Measurements from ENCODE around the gene CCDC57.
"Not testable (repeated sequence)": the region's sequence is repeated elsewhere in the genome, so short reads cannot be mapped to it uniquely, and the experiment has no call there.

The CCDC57 gene

DNA sequence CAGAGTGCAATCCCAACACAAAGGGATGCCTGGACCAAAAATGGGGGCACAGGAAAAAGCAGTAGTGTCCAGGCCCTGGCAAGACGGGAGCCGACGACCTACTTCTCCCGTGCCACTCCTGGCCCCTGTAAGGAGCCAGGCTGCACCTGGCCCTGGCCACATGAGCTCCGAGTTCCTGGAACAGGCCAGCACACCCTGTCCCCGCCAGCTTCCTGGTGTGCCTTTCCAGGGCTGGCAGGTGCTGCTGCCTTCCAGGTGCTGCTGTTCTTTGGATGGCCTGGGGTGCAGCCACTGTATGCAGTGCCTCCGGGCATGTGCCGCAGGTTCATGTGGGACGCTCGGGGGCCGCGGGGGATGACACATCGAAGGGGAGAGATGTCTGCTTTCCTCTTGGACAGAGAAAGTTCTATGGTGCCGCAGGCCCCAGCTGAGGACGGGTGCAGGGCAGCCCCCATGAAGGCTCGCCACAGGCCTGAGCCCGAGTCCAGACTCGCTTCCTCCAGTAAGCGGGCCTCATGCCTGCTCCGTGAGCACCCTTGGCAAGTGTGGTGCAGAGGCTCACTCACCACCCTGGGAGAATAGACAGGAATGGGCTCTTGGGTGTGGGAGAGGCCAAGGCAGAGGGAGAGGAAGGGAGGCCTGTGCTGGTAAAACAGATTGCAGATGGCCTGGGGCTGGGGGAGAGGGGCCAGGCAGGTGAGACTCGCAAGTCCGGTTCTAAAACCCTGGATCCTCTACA lies 59.9 kb downstream of the CCDC57 start:
- no peak for DNase-seq (ENCODE audit: low read depth in 3 of 3)

DNA sequence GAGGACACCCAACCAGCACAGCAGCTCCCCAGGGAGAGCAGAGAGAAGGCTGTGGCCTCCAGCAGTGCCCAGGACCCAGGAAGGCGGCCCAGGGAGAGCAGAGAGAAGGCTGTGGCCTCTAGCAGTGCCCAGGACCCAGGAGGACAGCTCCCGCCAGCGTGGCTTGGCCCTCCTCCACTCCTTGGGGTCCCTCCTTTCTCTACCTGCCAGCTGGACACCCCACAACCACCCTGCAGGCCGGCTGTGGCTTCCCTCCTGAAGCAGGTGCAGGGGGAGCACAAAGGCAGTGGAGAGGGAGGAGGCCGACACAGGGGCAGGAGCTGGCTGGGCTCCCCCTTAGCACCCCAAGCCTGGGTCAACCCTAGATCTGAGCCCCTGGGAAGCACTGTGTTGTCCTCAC lies 60.5 kb downstream of the CCDC57 start:
- no peak for DNase-seq (ENCODE audit: low read depth in 3 of 3)

DNA sequence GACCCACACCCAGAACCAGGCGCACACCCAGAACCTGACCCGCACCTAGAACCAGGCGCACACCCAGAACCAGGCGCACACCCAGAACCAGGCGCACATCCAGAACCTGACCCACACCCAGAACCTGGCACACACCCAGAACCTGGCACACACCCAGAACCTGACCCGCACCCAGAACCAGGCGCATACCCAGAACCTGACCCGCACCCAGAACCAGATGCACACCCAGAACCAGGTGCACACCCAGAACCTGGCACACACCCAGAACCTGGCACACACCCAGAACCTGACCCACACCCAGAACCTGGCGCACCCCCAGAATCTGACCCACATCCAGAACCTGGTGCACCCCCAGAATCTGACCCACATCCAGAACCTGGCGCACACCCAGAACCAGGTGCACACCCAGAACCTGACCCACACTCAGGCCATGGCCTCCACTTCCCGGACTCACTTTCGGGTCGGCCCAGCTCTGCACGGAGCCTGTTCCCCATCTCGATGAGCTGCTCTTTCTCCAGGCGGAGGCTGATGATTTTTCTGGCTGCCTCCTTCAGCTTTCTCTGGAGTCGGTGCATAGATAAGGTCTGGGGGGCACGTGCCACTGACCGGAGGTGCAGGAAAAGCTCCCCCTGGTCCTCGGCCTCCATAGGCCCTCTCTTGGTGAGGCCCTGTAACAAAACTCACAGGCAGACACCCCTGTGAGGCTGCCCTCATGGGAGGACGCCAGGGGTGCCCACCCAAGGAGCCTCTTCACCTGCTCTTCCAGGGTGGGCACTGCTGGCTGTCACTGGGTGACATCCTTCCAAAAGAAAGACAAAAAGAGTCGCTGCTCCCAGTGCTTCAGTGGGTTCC lies 61.3 kb downstream of the CCDC57 start:
- no peak for DNase-seq (ENCODE audit: low read depth in 3 of 3)

DNA sequence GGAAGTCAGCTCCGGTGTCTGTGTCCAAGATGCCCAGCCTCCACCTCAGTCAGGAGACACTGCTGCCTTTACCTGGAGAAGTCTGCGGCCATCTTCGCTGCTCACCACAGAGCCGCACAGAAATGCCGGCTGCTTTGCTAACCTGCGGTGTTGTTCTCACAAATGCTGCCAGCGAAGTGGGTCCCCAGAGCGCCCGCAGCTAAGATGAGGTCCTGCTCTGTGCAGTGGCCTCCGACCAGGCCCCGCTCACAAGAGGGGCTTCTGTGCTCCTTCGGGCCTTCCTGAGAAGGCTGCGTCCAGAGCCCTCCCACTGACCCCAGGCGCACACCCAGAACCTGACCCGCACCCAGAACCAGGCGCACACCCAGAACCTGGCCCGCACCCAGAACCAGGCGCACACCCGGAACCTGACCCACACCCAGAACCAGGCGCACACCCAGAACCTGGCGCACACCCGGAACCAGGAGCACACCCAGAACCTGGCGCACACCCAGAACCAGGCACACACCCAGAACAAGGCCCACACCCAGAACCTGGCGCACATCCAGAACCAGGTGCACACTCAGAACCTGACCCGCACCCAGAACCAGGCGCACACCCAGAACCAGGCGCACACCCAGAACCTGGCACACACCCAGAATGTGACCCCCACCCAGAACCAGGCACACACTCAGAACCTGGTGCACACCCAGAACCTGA lies 63.1 kb downstream of the CCDC57 start:
- no peak for DNase-seq (ENCODE audit: low read depth in 3 of 3)

DNA sequence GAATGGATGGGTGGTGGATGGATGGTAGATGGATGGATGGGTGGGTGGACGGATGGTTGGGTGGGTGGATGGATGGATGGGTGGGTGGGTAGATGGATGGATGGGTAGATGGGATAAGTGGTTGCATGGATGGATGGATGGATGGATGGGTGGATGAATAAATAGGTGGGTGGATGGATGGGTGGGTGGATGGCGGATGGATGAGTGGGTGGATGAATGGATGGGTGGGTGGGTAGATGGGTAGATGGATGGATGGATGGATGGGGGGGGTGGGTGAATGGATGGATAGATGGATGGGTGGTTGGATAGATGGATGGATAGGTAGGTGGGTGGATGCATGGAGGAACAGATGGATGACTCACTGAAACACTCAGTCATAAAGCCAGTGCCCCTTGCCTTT lies 63.6 kb downstream of the CCDC57 start:
- no peak for DNase-seq (ENCODE audit: low read depth in 3 of 3)

DNA sequence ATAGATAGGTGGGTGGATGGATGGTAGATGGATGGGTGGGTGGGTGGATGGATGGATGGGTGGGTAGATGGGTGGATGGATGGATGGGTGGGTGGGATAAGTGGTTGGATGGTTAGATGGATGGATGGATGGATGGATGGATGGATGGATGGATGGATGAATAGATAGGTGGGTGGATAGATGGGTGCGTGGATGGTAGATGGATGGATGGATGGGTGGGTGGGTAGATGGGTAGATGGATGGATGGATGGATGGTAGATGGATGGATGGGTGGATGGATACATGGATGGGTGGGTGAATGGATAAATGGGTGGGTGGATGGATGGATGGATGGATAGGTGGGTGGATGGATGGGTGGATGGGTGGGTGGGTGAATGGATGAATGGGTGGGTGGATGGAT lies 64.6 kb downstream of the CCDC57 start:
- no peak for DNase-seq (ENCODE audit: low read depth in 3 of 3)

DNA sequence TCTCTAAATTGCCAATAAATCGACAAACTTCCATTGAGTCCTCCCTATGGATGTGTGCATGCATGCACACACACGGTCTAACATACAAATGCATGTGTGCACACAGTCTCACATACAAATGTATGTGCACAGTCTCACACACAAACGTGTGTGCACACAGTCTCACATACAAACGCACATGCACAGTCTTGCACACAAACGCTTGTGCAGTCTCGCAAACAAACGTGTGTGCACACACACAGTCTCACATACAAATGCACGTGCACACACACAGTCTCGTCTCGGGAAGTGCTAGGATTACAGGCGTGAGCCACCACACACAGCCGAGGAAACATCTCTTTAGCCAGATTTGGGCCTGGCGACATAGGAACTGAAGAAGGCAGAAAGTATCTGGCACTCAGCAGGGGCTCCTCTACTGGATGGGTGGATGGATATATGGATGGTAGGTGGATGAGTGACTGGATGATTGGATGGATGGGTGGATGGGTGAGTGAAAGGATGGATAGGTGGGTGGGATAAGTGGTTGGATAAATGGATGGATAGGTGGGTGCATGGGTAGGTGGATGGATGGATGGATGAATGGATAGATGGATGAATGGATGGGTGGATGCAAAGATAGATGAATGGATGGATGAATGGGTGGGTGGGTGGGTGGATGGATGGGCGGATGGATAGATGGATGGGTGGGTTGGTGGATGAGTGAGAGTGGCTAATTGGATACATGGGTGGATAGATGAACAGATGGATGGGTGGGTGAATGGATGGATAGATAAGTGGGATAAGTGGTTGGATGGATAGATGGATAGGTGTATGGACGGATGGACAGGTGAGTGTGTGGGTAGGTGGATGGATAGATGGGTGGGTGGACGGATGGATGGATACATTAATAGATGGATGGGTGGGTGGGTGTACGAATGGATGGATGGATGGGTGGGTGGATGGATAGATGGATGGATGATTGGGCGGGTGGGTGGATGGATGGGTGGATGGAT lies 65.7 kb downstream of the CCDC57 start:
- DNase-seq (ENCODE audit: low read depth in 3 of 3), result no peak

DNA sequence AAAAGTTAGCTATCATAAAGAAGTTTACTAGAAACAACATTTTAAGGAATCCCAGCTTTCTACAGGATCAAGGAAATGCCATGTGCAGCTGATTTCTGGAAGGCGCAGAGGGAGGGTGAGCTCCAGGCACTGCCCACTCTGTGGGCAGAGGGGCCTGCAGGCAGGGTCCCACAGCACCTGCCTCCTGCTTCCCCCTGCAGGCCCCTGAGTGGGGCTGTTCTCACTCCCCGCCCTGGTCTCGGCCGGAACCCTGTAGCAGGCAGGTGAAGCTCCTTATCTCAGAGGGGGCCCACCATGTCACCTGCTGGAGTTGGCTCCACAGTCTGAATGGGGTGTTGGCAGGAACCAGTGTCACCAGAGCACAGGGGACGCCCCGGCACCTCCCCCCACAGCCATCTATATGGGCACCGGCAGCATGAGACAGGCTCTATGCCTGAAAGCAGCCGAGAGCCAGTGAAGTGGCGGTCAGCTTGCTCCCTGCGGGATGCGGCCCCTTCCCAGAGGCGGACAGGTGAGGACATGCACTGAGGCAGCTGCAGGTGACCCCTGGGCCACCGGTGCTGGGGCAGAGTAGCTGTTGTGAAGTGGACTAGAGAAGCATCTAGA lies 67.0 kb downstream of the CCDC57 start:
- DNase-seq (ENCODE audit: low read depth in 3 of 3), result no peak

DNA sequence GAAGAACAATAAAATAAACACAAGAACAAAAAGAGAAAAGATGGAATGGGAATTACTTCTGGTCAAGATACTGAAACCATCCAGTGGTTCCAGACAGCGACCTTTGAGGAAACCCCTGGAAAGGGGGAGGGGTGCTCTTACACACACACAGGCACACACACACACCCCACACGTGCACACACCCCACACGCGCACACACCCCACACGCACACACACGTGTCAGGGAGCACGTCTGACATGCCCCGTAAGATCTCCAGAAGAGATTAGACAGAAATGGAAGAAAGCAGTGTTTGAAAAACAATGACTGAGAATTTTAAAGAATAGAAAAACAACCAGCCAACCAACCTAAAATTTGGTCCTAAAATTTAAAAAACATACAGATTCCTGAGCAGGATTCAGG lies 69.3 kb downstream of the CCDC57 start:
- DNase-seq (ENCODE audit: low read depth in 3 of 3), result no peak

DNA sequence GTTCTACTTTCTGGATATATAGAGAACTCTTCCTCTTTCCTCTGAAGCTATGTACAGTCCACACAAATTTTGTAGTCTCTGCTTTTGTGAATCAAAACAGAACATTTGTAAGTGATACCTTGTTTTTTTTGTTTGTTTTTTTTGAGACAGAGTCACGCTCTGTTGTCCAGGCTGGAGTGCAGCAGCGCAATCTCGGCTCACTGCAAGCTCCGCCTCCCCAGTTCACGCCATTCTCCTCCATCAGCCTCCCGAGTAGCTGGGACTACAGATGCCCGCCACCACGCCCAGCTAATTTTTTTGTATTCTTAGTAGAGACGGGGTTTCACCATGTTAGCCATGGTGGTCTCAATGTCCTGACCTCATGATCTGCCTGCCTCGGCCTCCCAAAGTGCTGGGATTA lies 72.7 kb downstream of the CCDC57 start:
- not testable (repeated sequence) for DNase-seq (ENCODE audit: low read depth in 3 of 3)

DNA sequence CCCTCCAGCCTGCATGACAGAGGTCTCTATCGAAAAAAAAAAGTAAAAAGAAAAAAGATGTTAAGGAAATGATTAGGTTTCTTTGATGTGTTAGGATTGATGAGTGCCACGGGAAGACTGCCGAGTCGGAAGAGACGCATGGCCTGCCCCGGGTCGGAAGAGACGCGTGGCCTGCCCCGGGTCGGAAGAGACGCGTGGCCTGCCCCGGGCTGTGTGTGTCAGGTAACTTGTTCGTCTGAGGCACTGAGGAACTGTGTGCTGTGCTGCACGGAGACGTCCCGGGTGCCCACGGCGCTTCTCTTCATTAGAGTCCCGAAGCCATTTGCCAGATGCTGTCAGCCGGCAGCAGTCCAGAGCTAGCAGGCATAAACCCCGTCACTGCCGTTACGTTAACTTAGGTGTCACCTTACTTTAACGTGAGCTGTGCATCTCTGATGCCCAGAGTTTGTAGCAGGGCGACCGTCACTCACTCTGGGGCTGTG lies 74.1 kb downstream of the CCDC57 start:
- DNase-seq (ENCODE audit: low read depth in 3 of 3), result no peak

DNA sequence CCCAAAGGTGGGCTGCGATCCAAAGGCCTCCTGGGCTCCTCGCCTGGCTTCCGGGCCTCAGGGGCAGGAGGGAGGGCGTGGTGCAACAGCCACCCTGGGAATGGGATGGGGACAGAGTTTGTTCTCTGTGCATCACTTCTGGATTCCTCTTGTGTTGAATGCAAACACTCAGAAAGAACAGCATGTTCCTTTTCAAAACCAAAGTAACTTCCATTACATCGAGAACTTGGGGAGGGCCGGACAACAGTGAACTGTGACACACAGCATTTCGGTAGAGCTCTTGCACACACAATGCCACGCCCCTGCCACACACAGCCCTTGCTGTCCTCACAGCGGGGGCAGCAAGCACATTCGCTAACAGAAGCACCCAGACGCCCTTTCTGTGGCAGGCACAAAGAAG lies 78.5 kb downstream of the CCDC57 start:
- no peak for DNase-seq (ENCODE audit: low read depth in 3 of 3)

DNA sequence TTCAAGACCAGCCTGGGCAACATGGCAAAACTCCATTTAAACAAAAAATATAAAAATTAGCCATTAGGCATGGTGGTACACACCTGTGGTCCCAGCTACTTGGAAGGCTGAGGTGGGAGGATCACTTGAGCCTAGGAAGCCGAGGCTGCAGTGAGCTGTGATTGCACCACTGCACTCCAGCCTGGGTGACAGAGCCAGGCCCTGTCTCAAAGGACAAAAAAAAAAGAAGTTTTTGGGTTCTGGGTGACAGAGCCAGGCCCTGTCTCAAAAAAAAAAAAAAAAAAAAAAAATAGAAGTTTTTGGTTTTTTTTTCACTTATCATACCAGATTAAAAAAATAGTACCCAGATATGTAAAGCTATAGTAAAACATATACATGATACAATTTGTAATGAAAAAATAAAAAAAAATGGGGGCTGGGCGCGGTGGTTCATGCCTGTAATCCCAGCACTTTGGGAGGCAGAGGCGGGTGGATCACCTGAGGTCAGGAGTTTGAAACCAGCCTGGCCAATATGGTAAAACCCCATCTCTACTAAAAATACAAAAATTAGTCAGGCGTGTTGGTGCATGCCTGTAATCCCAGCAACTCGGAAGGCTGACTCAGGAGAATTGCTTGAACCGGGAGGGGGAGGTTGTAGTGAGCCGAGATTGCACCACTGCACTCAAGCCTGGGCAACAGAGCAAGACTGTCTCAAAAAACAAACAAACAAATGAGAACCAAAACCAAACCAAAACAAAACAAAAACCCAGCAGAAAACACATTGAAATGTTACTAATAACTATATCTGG lies 79.3 kb downstream of the CCDC57 start:
- not testable (repeated sequence) for DNase-seq (ENCODE audit: low read depth in 3 of 3)

DNA sequence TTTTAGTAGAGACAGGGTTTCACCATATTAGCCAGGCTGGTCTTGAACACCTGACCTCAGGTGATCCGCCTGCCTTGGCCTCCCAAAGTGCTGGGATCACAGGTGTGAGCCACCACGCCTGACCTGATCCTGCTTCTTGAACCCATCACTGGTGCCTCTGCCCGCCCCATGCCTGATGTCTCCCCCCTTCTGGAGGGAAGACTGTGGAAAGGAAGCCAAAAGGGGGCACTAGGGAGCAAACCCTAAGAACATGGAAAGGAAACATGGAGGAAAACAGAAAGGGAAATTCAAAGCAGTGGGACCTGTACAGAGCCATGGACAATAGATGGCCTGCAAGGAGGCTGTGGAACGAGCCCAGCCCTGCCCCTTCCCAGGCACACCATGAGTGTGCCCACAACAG lies 83.5 kb downstream of the CCDC57 start:
- DNase-seq (ENCODE audit: low read depth in 3 of 3), result no peak

DNA sequence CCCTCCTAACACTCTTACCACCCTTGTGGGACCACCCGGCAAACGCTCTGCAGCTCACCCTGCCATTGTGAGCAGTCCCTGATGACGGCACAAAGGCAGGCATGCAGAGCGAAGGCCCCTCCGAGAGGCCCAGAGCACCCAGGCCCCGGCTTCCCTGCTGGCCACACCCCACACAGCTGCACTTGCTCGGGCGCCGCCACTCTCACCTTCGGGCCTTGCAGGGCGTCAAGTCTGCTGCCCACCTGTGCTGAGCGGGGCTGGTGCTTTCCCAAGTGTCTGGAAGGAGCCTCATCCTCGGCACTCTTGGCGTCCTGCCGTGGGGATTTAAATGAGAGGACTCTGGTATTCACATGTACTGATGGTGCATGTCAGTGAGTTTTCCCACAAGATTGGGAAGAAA lies 84.4 kb downstream of the CCDC57 start:
- no peak for DNase-seq (ENCODE audit: low read depth in 3 of 3)

DNA sequence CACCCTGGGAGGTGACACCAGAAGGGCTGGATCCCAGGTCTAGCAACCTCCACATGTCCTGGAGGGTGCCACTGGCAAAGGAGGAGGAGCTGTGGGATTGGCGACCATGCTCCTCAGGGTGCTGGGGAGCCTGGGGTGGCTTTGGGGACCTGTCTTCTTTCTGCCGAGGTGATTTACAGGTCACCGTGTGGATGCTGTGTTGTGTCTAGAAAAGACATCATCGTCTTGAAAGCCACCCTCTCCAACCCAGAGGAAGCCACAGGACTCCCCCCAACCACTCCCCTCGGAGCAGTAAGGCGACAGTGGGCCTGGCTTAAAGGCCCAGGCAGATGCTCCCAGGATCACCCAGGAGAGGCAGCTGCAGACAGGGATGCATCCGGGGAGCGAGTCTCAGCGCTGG lies 84.9 kb downstream of the CCDC57 start:
- DNase-seq (ENCODE audit: low read depth in 3 of 3), result no peak

DNA sequence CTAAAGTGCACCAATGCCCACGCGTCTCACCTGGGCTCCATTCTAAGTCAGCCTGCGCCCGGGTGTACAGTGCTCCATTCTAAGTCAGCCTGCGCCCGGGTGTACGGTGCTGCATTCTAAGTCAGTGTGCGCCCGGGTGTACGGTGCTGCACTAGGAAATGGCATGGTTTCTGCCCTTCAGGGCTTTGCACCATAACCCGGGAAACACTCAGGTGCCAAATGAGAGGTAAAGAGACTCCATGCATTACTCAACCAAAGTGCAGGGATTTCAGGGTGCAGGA lies 85.4 kb downstream of the CCDC57 start:
- no peak for DNase-seq (ENCODE audit: low read depth in 3 of 3)

DNA sequence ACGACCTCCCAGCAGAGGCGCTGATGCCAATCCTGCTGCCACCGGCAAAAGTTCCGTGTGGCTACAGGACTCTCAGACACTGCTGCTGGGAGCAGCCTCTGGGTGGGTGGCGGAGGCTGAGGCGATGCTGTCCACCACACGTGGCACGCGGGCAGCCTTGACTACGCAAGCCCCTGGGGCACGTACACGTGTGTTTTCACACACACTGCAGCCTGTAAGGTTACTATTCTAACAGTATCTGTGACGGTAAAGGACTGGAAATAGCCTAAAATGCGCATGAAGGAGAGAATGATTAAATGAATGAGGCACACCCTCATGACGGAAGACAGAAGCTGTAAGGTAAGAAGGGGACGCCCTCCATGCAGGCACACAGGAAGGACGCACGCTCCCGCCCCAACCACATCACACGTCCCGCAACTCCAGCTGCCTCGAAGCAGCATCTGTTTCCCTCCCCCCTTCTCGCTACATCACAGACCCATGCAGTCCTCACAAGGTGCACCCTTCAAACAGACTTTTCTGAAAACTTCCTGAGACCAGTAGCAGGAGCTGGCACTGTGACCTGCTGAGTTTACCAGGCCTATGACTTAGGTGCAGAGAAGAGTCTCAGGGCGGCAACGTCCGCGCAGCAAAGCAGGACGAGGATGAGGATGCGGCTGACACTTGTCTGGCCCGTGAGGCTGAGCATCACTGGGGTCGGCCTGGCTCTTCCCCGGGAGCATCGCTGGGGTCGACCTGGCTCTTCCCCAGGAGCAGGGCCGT lies 85.9 kb downstream of the CCDC57 start:
- peak; percentile 31 to 67 (median 43) for DNase-seq (ENCODE audit: low read depth in 3 of 3)

DNA sequence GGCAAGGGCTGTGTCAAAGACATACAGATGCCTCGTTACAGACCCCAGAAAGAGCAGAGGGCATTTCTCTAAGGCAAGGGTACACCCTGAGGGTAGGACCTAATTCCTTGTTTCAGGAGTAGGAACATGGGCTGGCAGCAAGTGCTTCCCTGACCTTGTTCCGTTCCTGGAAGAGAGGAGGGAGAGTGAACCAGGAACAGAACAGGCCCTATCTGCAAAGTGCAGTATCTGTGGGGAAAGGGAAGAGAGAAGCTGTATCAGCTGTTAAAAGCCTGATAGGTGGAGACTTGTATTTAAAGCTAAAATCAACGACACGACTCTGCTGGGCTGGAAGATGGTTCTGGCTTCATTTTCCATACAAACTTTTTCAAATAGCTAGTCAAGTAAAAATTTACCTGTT lies 88.5 kb downstream of the CCDC57 start:
- no peak for DNase-seq (ENCODE audit: low read depth in 3 of 3)

All from stimulated activated CD4-positive, alpha-beta T cell treated with anti-CD3 and anti-CD28 coated beads, TNF-alpha, amount 100 ng/mL, for 24 hours (primary cell).